ENCODE measurements around the gene HDAC7. TPM values are rescaled to one million over a fixed set of nuclear protein-coding genes. Genes with fewer than 3 reads are reported as not detected.

Gene HDAC7
- total and polyA plus RNA-seq, 2 of the 13 experiments (the other 11 are each of a cell fraction or from before 2014, with no cell fraction given) = 4.6 to 10.8 TPM

DNA sequence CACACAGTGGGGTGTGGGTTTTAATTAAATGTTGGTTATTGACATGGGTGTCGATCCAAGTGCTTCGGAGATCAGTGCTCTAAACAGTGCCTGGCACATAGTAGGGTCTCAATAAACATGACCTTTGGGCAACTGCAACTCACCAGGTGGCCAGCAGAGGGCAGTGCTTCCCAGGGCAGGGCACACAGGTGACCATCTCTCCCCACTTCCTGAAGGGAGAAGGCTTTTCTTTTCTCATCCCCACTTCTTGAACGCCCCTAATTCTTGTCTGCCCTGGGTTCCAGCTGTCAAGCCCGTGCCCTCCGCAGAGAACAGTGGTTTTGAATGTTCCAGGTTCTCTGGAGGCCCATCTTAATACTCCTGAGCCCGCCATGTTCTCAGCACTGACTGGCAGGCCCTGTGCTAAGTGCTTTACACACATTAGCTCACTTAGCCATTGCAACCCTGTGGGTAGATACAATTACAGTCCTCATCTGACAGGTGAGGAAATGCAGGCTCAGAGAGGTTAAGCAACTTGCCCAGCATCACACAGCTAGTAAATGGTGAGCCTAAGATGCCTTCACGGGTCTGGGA is 77.4 kb downstream of the HDAC7 start (continued):
- TF ChIP-seq SMAD1 (CRISPR knock-in tag; IDR thresholded peaks at IDR 0.05; ENCODE audit: borderline replicate concordance, low read depth) (no peak), ZNF775 (CRISPR knock-in tag; IDR thresholded peaks at IDR 0.05; ENCODE audit: borderline replicate concordance) (no peak), MZF1 (CRISPR knock-in tag; IDR thresholded peaks at IDR 0.05; ENCODE audit: borderline replicate concordance) (0 out of 2 replicates have a peak, but pooled peaks have one; percentile 30), TBP (CRISPR knock-in tag; IDR thresholded peaks at IDR 0.05) (no peak), ZMYM3 (CRISPR knock-in tag; IDR thresholded peaks at IDR 0.05) (peak; percentile 56; the same call in 1 of the 2 replicates), ZNF3 (CRISPR knock-in tag; IDR thresholded peaks at IDR 0.05) (no peak), RCOR2 (CRISPR knock-in tag; IDR thresholded peaks at IDR 0.05) (0 out of 2 replicates have a peak, but pooled peaks have one; percentile 54), ZNF354B (CRISPR knock-in tag; IDR thresholded peaks at IDR 0.05) (no peak), ARNT (IDR thresholded peaks at IDR 0.05) (no peak), POGZ (CRISPR knock-in tag; IDR thresholded peaks at IDR 0.05) (no peak), RBM22 (optimal IDR thresholded peaks at IDR 0.05; ENCODE audit: low read length) (no peak), ZFP37 (CRISPR knock-in tag; IDR thresholded peaks at IDR 0.05; ENCODE audit: borderline replicate concordance) (no peak), RAD21 (CRISPR knock-in tag; IDR thresholded peaks at IDR 0.05) (peak; percentile 72), POLR2G (IDR thresholded peaks at IDR 0.05; ENCODE audit: low read depth, low read length) (no peak), FOXA1 (IDR thresholded peaks at IDR 0.05) (no peak), FOXA1 (CRISPR knock-in tag; IDR thresholded peaks at IDR 0.05) (peak; percentile 79), KAT2B (IDR thresholded peaks at IDR 0.05; ENCODE audit: borderline replicate concordance, low read depth, low read length) (no peak), ZNF33A (CRISPR knock-in tag; IDR thresholded peaks at IDR 0.05; ENCODE audit: borderline replicate concordance) (no peak), ZNF841 (CRISPR knock-in tag; IDR thresholded peaks at IDR 0.05; ENCODE audit: borderline replicate concordance) (no peak), ZNF597 (CRISPR knock-in tag; IDR thresholded peaks at IDR 0.05) (no peak), PAXIP1 (CRISPR knock-in tag; conservative IDR thresholded peaks at IDR 0.05) (no peak)
- TF ChIP-seq, protein P1, sequence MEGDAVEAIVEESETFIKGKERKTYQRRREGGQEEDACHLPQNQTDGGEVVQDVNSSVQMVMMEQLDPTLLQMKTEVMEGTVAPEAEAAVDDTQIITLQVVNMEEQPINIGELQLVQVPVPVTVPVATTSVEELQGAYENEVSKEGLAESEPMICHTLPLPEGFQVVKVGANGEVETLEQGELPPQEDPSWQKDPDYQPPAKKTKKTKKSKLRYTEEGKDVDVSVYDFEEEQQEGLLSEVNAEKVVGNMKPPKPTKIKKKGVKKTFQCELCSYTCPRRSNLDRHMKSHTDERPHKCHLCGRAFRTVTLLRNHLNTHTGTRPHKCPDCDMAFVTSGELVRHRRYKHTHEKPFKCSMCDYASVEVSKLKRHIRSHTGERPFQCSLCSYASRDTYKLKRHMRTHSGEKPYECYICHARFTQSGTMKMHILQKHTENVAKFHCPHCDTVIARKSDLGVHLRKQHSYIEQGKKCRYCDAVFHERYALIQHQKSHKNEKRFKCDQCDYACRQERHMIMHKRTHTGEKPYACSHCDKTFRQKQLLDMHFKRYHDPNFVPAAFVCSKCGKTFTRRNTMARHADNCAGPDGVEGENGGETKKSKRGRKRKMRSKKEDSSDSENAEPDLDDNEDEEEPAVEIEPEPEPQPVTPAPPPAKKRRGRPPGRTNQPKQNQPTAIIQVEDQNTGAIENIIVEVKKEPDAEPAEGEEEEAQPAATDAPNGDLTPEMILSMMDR (CRISPR knock-in tag; IDR thresholded peaks at IDR 0.05) = peak; percentile 89
- TF ChIP-seq, protein P2, sequence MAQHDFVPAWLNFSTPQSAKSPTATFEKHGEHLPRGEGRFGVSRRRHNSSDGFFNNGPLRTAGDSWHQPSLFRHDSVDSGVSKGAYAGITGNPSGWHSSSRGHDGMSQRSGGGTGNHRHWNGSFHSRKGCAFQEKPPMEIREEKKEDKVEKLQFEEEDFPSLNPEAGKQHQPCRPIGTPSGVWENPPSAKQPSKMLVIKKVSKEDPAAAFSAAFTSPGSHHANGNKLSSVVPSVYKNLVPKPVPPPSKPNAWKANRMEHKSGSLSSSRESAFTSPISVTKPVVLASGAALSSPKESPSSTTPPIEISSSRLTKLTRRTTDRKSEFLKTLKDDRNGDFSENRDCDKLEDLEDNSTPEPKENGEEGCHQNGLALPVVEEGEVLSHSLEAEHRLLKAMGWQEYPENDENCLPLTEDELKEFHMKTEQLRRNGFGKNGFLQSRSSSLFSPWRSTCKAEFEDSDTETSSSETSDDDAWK (CRISPR knock-in tag; IDR thresholded peaks at IDR 0.05) = no peak

All from HepG2 (cell line).